ENCODE measurements around the gene GALNT18.

- no peak for TF ChIP-seq CTCF (IDR thresholded peaks at IDR 0.05)
- no peak for TF ChIP-seq POLR2A (IDR thresholded peaks at IDR 0.05)
These were observed 53.1 kb downstream of the GALNT18 start for GRCh38 chr11:11568651-11569229.

Data from right lobe of liver (tissue), 4 donors.